Measurements from ENCODE around the gene PSTPIP1. TPM values are rescaled to one million over a fixed set of nuclear protein-coding genes. Genes with fewer than 3 reads are reported as not detected.

PSTPIP1 gene
- polyA plus RNA-seq, 2 of the 4 experiments (the other 2 are of a cell fraction): not detected

DNA sequence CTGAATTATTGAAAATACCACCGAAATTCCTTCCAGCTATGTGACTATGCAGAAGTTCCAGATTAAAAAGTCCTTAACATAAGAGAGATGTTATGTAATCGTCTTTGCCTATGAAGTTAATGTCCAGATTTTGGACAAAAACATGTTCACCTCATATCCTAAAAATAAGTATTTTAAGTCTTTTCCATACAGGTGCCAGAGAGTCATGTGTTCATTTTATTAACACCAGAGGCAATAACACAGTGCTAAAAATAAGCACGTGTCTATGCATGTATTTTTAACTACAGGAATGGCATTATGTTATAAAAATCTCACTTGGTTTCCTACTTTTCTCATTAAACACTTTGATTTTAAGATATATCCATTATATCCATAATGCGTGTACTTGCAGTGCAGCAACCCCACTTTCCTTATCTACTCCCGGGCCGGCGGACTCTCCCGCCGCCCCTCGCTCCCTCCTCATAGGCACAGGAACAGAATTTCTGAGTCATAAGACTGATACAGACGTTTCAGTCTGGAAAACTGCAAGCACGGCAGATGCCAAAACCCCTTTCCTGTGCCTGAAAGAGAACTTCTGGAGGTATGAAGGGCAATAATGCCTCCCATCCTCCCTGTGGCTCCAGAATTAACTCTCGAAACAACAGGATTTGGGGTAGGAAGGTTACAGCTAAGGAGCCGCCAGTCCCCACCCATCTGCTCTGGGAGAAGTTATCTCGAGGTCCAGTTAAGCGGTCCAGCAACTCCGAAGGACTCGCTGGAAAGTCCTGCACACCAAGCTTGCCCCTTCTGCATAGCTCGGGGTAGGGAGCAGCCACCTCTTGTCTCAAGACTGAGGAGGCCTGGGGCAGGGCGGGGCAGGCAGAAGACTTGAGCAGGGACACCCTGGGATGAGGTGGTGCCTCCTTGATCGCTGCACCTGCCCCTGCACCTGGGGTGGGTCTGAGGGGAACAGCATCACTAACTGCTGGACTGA lies 22.3 kb upstream of the PSTPIP1 start:
- Histone ChIP-seq H3K4me2 (no peak overlapping the region), H3K4me3 (no peak overlapping the region), H3K9me3 (no peaks in the 10 kb centered on the region), H3K4me1 (no peaks in the 10 kb centered on the region), H3K27ac (no peak overlapping the region)
- DNase-seq (ENCODE audit: low read depth in 1 of 2, low spot score in 1 of 2) (no peak), FAIRE-seq (no peak), ATAC-seq (peak in 1 of 2 experiments; percentile 50; a peak in 3 of 6 replicates)
- ChIA-PET CTCF (interaction anchor here (0.7 to 2.3 kb wide), 8 partner anchors 7 to 133 kb away, joined by 3 to 11 read pairs (median 4); no protein-coding TSS in a partner anchor), POLR2A (interaction anchor here (1.0 kb wide), 1 partner anchor 41 kb away, joined by 3 read pairs; the partner anchor contains the start of gene RCN2)
- WGBS (ENCODE audit: missing lambda C conversion rate): 58% methylated on average over 21 of the region's 21 CpGs
- TF ChIP-seq, protein P1, sequence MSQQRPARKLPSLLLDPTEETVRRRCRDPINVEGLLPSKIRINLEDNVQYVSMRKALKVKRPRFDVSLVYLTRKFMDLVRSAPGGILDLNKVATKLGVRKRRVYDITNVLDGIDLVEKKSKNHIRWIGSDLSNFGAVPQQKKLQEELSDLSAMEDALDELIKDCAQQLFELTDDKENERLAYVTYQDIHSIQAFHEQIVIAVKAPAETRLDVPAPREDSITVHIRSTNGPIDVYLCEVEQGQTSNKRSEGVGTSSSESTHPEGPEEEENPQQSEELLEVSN (IDR thresholded peaks at IDR 0.05; ENCODE audit: borderline replicate concordance, low read depth): no peak
- TF ChIP-seq KDM1A (IDR thresholded peaks at IDR 0.05; ENCODE audit: low read depth) (no peak), GATA3 (IDR thresholded peaks at IDR 0.05; ENCODE audit: borderline replicate concordance) (no peak), CEBPB (IDR thresholded peaks at IDR 0.05) (no peak), ZFP36 (IDR thresholded peaks at IDR 0.05; ENCODE audit: borderline replicate concordance, partially characterized antibody) (no peak), ZNF302 (CRISPR knock-in tag; IDR thresholded peaks at IDR 0.05) (no peak), EHMT2 (IDR thresholded peaks at IDR 0.05; ENCODE audit: low read depth) (no peak), HOXA7 (CRISPR knock-in tag; IDR thresholded peaks at IDR 0.05) (no peak), POLR2A (IDR thresholded peaks at IDR 0.05; ENCODE audit: low read length) (no peak), FOSL2 (IDR thresholded peaks at IDR 0.05) (no peak), FOSL2 (CRISPR knock-in tag; IDR thresholded peaks at IDR 0.05) (no peak), SMC3 (IDR thresholded peaks at IDR 0.05) (no peak), MYC (IDR thresholded peaks at IDR 0.05; ENCODE audit: borderline replicate concordance, low read length) (no peak), EP300 (IDR thresholded peaks at IDR 0.05) (no peak)

DNA sequence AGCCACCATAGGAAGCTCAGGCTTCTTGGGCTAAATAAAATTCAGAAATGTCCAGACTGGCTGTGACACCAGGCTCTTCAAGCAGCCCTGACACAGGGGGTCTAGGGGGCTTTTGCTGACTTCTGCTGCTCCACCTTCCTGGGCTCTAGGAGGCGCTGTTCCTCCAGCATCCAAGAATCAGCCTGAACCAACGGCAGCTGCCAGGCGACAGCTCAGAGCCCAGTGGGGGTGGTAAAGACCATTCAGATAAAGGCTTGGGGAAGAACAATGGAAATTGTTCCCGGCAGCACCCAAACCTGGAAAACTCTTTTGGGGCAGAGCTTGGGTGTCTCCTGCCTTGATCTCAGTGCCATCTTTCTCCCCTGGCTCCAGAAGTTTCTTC lies 21.6 kb upstream of the PSTPIP1 start:
- FAIRE-seq (no peak), DNase-seq (ENCODE audit: low read depth in 1 of 2, low spot score in 1 of 2) (peak in 1 of 2 experiments; percentile 45), ATAC-seq (peak in 1 of 2 experiments; percentile 72; a peak in 3 of 6 replicates)
- TF ChIP-seq CTCF (IDR thresholded peaks at IDR 0.05): peak; percentile 37
- TF ChIP-seq RAD21 (conservative IDR thresholded peaks at IDR 0.05 in 1 of 2, IDR thresholded peaks at IDR 0.05 in 1 of 2): peak in 1 of 2 experiments; percentile 64; a peak in 3 of 5 replicates
- no peak for TF ChIP-seq EHF (CRISPR knock-in tag; IDR thresholded peaks at IDR 0.05)
- Histone ChIP-seq H3K4me3 (no peak overlapping the region), H3K4me1 (no peaks in the 10 kb centered on the region), H3K27ac (no peak overlapping the region), H3K4me2 (no peak overlapping the region), H3K9me3 (0 out of 3 replicates have a peak, but pooled peaks cover 3% of the 10 kb centered on the region)
- POLR2A ChIA-PET: no interaction called here
- 40% methylated on average over 4 of the region's 4 CpGs for WGBS (ENCODE audit: missing lambda C conversion rate)
- CTCF ChIA-PET: interaction anchor here (0.7 to 2.3 kb wide), 7 partner anchors 9 to 132 kb away, joined by 3 to 11 read pairs (median 3); no protein-coding TSS in a partner anchor

- FAIRE-seq (no peak), ATAC-seq (no peak; a peak in 1 of 6 replicates), DNase-seq (ENCODE audit: low read depth in 1 of 2, low spot score in 1 of 2) (no peak)
- Histone ChIP-seq H3K4me2 (no peak overlapping the region), H3K9me3 (0 out of 3 replicates have a peak, but pooled peaks cover 6% of the 10 kb centered on the region), H3K4me3 (no peak overlapping the region), H3K27ac (no peak overlapping the region), H3K4me1 (no peaks in the 10 kb centered on the region)
- TF ChIP-seq TP53 (CRISPR knock-in tag; IDR thresholded peaks at IDR 0.05): no peak
- TF ChIP-seq RAD21 (conservative IDR thresholded peaks at IDR 0.05 in 1 of 2, IDR thresholded peaks at IDR 0.05 in 1 of 2): no peak
- no peak for TF ChIP-seq KDM5A (IDR thresholded peaks at IDR 0.05)
- no peak for TF ChIP-seq RARB (CRISPR knock-in tag; IDR thresholded peaks at IDR 0.05)
- no peak for TF ChIP-seq FOSL2 (IDR thresholded peaks at IDR 0.05)
- TF ChIP-seq FOSL2 (CRISPR knock-in tag; IDR thresholded peaks at IDR 0.05): no peak
- TF ChIP-seq FOSB (CRISPR knock-in tag; IDR thresholded peaks at IDR 0.05): no peak
- no peak for TF ChIP-seq CEBPB (IDR thresholded peaks at IDR 0.05)
- TF ChIP-seq, protein P2, sequence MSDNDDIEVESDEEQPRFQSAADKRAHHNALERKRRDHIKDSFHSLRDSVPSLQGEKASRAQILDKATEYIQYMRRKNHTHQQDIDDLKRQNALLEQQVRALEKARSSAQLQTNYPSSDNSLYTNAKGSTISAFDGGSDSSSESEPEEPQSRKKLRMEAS (IDR thresholded peaks at IDR 0.05): no peak
- ChIA-PET CTCF (interaction anchor here (0.5 to 2.3 kb wide), 7 partner anchors 9 to 570 kb away, joined by 3 to 11 read pairs (median 3); no protein-coding TSS in a partner anchor), POLR2A (no interaction called here)
- WGBS (ENCODE audit: missing lambda C conversion rate): 45% methylated on average over 2 of the region's 2 CpGs
These were observed 21.0 kb upstream of the PSTPIP1 start for GRCh38 chr15:76973906-76974305.
